Non-pigmented ciliary epithelial cell (primary cell): ENCODE results near the gene CAMTA1.

Source experiments
- DNase-seq: peaks from one replicate; pipeline ENCODE4 v3.0.0-alpha.2; 2010; ENCODE audit warnings: low read depth

CAMTA1 gene

GRCh38 chr1:7477593-7477992, 692.3 kb downstream of the CAMTA1 start:
- no peak for DNase-seq

GRCh38 chr1:7478142-7478790, 693.0 kb downstream of the CAMTA1 start:
- no peak for DNase-seq

GRCh38 chr1:7478809-7479499, 693.7 kb downstream of the CAMTA1 start:
- DNase-seq, result peak; percentile 88

- DNase-seq, result no peak
Measured at GRCh38 chr1:7479571-7479970, 694.3 kb downstream of the CAMTA1 start.

- no peak for DNase-seq
Measured at GRCh38 chr1:7481194-7481593, 695.9 kb downstream of the CAMTA1 start.

GRCh38 chr1:7482077-7482476, 696.8 kb downstream of the CAMTA1 start:
- DNase-seq, result no peak

GRCh38 chr1:7482772-7483495, 697.7 kb downstream of the CAMTA1 start:
- no peak for DNase-seq

- DNase-seq, result no peak
Measured at GRCh38 chr1:7483634-7484383, 698.6 kb downstream of the CAMTA1 start.

- no peak for DNase-seq
Measured at GRCh38 chr1:7485086-7485780, 700.0 kb downstream of the CAMTA1 start.

- DNase-seq, result no peak
Measured at GRCh38 chr1:7485826-7486225, 700.6 kb downstream of the CAMTA1 start.

GRCh38 chr1:7487766-7488474, 702.7 kb downstream of the CAMTA1 start:
- DNase-seq, result no peak

GRCh38 chr1:7488475-7488842, 703.2 kb downstream of the CAMTA1 start:
- no peak for DNase-seq

GRCh38 chr1:7489586-7489985, 704.3 kb downstream of the CAMTA1 start:
- no peak for DNase-seq

- DNase-seq, result no peak
Measured at GRCh38 chr1:7490576-7490975, 705.3 kb downstream of the CAMTA1 start.

GRCh38 chr1:7491109-7491817, 706.0 kb downstream of the CAMTA1 start:
- DNase-seq, result no peak

GRCh38 chr1:7491818-7492173, 706.5 kb downstream of the CAMTA1 start:
- DNase-seq, result no peak

GRCh38 chr1:7493711-7494454, 708.6 kb downstream of the CAMTA1 start:
- no peak for DNase-seq

- no peak for DNase-seq
Measured at GRCh38 chr1:7495962-7496361, 710.7 kb downstream of the CAMTA1 start.

- DNase-seq, result no peak
Measured at GRCh38 chr1:7497107-7497637, 711.9 kb downstream of the CAMTA1 start.
